ENCODE results near the gene IL17RB. TPM values are rescaled to one million over a fixed set of nuclear protein-coding genes. Genes with fewer than 3 reads are reported as not detected.

Gene IL17RB
- total RNA-seq, 1 donor from 2014 or later, result 0.54 TPM

DNA sequence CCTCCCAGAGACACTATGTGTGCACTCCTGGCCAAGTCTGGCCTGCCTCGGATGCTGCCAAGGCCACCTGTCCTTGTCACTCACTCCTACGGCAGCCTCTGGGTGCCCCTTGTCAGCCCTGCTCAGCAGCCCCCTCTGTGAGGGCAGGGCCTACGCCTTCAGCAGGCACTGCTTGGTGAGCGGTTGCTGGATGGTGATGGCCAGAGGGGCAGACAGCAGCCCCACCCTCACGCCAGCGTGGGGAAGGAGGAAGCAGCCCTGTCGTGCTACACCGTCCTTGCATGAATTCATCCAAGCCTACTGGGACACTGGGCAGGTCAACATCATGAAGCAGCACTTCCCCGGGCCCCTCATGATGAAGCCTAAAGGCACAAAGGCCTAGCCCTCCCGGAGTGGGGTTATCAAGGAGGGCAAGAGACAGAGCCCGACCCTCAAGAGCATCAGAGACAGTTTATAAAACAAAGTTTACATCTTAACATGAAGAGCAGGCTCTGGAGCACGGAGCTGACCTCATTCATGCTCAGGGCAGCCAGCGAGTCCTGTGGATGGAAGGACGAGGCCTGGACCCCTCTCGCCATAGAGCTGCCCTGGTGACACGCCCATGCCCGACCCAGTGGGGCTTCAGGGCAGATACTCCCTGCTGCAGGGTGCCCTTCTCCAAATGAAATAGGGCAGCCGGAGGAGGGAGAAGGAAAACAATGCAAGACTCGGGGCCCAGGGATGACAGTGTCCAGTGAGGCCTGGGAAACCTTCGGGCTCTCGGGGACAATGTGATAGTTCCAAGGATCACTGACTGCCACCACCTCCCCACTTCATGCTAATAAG lies 25.4 kb upstream of the IL17RB start:
- no peak for DNase-seq (ENCODE audit: extremely low spot score, unreplicated experiment)
- peaks cover 7% of the 10 kb centered on the region for H3K27me3 Mint-ChIP-seq (ENCODE audit: unreplicated experiment)
- H3K36me3 Mint-ChIP-seq (ENCODE audit: unreplicated experiment), result no peaks in the 10 kb centered on the region
- H3K4me3 Mint-ChIP-seq (ENCODE audit: unreplicated experiment), result no peak overlapping the region
- no peak overlapping the region for H3K27ac Mint-ChIP-seq (ENCODE audit: unreplicated experiment)
- H3K9me3 Mint-ChIP-seq (ENCODE audit: unreplicated experiment), result no peaks in the 10 kb centered on the region
- H3K4me1 Mint-ChIP-seq (ENCODE audit: unreplicated experiment), result no peaks in the 10 kb centered on the region
- no peak for TF ChIP-seq CTCF (IDR thresholded peaks at IDR 0.05)

DNA sequence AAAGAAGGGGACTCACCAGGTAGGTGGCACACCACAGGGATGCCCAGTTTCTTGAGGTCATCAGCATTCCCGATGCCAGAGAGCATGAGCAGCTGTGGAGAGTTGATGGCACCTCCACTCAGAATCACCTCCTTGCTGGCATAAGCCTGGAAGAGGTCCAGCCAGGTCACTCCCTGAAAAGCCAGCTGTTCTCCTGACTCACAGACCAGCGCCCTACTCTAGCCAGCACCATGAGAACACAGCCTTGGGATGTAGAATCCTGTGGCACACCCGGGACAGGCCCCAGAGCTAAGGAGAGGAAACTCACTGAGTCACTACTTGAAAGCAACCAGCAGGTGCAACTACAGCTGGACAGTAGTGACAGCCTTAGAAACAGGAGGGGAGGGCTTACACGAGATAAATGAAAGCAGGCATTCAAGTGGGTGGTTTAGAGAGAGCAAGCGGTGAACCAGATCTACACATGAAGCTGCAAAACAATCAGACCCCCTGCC lies 24.7 kb upstream of the IL17RB start:
- no peak for TF ChIP-seq CTCF (IDR thresholded peaks at IDR 0.05)
- peaks cover 7% of the 10 kb centered on the region for H3K27me3 Mint-ChIP-seq (ENCODE audit: unreplicated experiment)
- no peaks in the 10 kb centered on the region for H3K4me1 Mint-ChIP-seq (ENCODE audit: unreplicated experiment)
- no peak overlapping the region for H3K27ac Mint-ChIP-seq (ENCODE audit: unreplicated experiment)
- H3K9me3 Mint-ChIP-seq (ENCODE audit: unreplicated experiment), result no peaks in the 10 kb centered on the region
- no peak for DNase-seq (ENCODE audit: extremely low spot score, unreplicated experiment)
- no peaks in the 10 kb centered on the region for H3K36me3 Mint-ChIP-seq (ENCODE audit: unreplicated experiment)
- H3K4me3 Mint-ChIP-seq (ENCODE audit: unreplicated experiment), result no peak overlapping the region

GRCh38 chr3:53822331-53822741 lies 24.0 kb upstream of the IL17RB start:
- no peaks in the 10 kb centered on the region for H3K4me1 Mint-ChIP-seq (ENCODE audit: unreplicated experiment)

GRCh38 chr3:53823026-53823955 lies 23.1 kb upstream of the IL17RB start:
- no peak overlapping the region for H3K4me3 Mint-ChIP-seq (ENCODE audit: unreplicated experiment)
- DNase-seq (ENCODE audit: extremely low spot score, unreplicated experiment), result no peak
- no peak overlapping the region for H3K27ac Mint-ChIP-seq (ENCODE audit: unreplicated experiment)
- H3K36me3 Mint-ChIP-seq (ENCODE audit: unreplicated experiment), result no peaks in the 10 kb centered on the region
- no peaks in the 10 kb centered on the region for H3K9me3 Mint-ChIP-seq (ENCODE audit: unreplicated experiment)
- no peak for TF ChIP-seq CTCF (IDR thresholded peaks at IDR 0.05)
- no peaks in the 10 kb centered on the region for H3K4me1 Mint-ChIP-seq (ENCODE audit: unreplicated experiment)
- peaks cover 10% of the 10 kb centered on the region for H3K27me3 Mint-ChIP-seq (ENCODE audit: unreplicated experiment)

More at GRCh38 chr3:53822331-53822741, 24.0 kb upstream of the IL17RB start:
- Mint-ChIP-seq H3K4me3 (ENCODE audit: unreplicated experiment) (no peak overlapping the region), H3K27me3 (ENCODE audit: unreplicated experiment) (peaks cover 7% of the 10 kb centered on the region), H3K36me3 (ENCODE audit: unreplicated experiment) (no peaks in the 10 kb centered on the region), H3K9me3 (ENCODE audit: unreplicated experiment) (no peaks in the 10 kb centered on the region), H3K27ac (ENCODE audit: unreplicated experiment) (no peak overlapping the region)
- no peak for TF ChIP-seq CTCF (IDR thresholded peaks at IDR 0.05)
- DNase-seq (ENCODE audit: extremely low spot score, unreplicated experiment), result no peak
